GM19351 (cell line): ENCODE results near the gene USP6.
"Not testable (repeated sequence)": the region's sequence is repeated elsewhere in the genome, so short reads cannot be mapped to it uniquely, and the experiment has no call there.

Experiments used
- ATAC-seq: cut with Tn5 transposase; IDR thresholded peaks from one replicate; pipeline ENCODE4 v1.9.1; 2021; ENCODE audit warnings: mild to moderate bottlenecking, moderate library complexity; ENCODE audit not compliant: unreplicated experiment

The USP6 gene

GRCh38 chr17:5115673-5116651 is at the start of gene USP6:
USP6 (plus strand) TSS chr17:5116032; CDS start chr17:5130368, 14,336 bp downstream.
- ATAC-seq: no peak

- no peak for ATAC-seq
Observed at GRCh38 chr17:5068236-5068635, 47.6 kb upstream of the USP6 start.

- no peak for ATAC-seq
Observed at GRCh38 chr17:5069724-5070123, 46.1 kb upstream of the USP6 start.

- ATAC-seq: not testable (repeated sequence)
Observed at GRCh38 chr17:5075472-5075871, 40.4 kb upstream of the USP6 start.

- ATAC-seq: not testable (repeated sequence)
Observed at GRCh38 chr17:5077275-5077674, 38.6 kb upstream of the USP6 start.

- ATAC-seq: no peak
Observed at GRCh38 chr17:5077781-5078105, 38.1 kb upstream of the USP6 start.

GRCh38 chr17:5078106-5079028 is 37.5 kb upstream of the USP6 start, which contains the start of gene ZFP3:
ZFP3 (plus strand) TSS chr17:5078467; CDS start chr17:5091505, 13,038 bp downstream.
- ATAC-seq: peak; percentile 80

- no peak for ATAC-seq
Observed at GRCh38 chr17:5080591-5080990, 35.2 kb upstream of the USP6 start.

GRCh38 chr17:5092218-5093010 is 23.4 kb upstream of the USP6 start:
- ATAC-seq: no peak

GRCh38 chr17:5096731-5097100 is 19.1 kb upstream of the USP6 start:
- ATAC-seq: no peak

- ATAC-seq: no peak
Observed at GRCh38 chr17:5097101-5097834, 18.6 kb upstream of the USP6 start.

GRCh38 chr17:5099271-5099670 is 16.6 kb upstream of the USP6 start:
- no peak for ATAC-seq

- ATAC-seq: no peak
Observed at GRCh38 chr17:5100832-5101231, 15.0 kb upstream of the USP6 start.

- no peak for ATAC-seq
Observed at GRCh38 chr17:5110816-5111215, 5.0 kb upstream of the USP6 start.

GRCh38 chr17:5111402-5112204 is 4.2 kb upstream of the USP6 start, which contains the start of gene ZNF232:
ZNF232 (minus strand) TSS chr17:5111878; CDS start chr17:5111822, 56 bp downstream.
- peak; percentile 77 for ATAC-seq

GRCh38 chr17:5118219-5118618 is 2.4 kb downstream of the USP6 start:
- no peak for ATAC-seq

GRCh38 chr17:5120036-5120435 is 4.2 kb downstream of the USP6 start:
- ATAC-seq: no peak

- ATAC-seq: not testable (repeated sequence)
Observed at GRCh38 chr17:5120436-5121185, 4.8 kb downstream of the USP6 start.
